GM12874 (cell line): Measurements from ENCODE around the gene SLC9A2.

ENCODE experiments used
- CTCF ChIP-seq: IDR thresholded peaks from 2 replicates; pipeline ENCODE4 v1.5.1; 2011; ENCODE audit warnings: low read depth, mild to moderate bottlenecking, control low read depth, low read length, moderate library complexity; ENCODE audit not compliant: insufficient read depth

SLC9A2 gene

GRCh38 chr2:102636283-102636907 lies 17.0 kb downstream of the SLC9A2 start:
- TF ChIP-seq CTCF = no peak

GRCh38 chr2:102637358-102637757 lies 18.0 kb downstream of the SLC9A2 start:
- TF ChIP-seq CTCF = no peak

- no peak for TF ChIP-seq CTCF
Measured at GRCh38 chr2:102639429-102639828, 20.1 kb downstream of the SLC9A2 start.

- TF ChIP-seq CTCF = no peak
Measured at GRCh38 chr2:102652126-102652525, 32.8 kb downstream of the SLC9A2 start.

GRCh38 chr2:102657770-102658169 lies 38.4 kb downstream of the SLC9A2 start:
- TF ChIP-seq CTCF = no peak

- TF ChIP-seq CTCF = no peak
Measured at GRCh38 chr2:102660070-102660469, 40.7 kb downstream of the SLC9A2 start.

- no peak for TF ChIP-seq CTCF
Measured at GRCh38 chr2:102660574-102660973, 41.2 kb downstream of the SLC9A2 start.
